ENCODE measurements around the gene GMPS. TPM values are rescaled to one million over a fixed set of nuclear protein-coding genes. Genes with fewer than 3 reads are reported as not detected.

GMPS gene
- total and polyA plus RNA-seq, 10 of the 15 experiments (the other 5 are each of a cell fraction or from before 2014, with no cell fraction given), result 33.2 to 143 (median 79.0) TPM

- in situ Hi-C loops (cut with MboI), result no loop called here
- CTCF ChIA-PET, result interaction anchor here (0.9 kb wide), 1 partner anchor 23 kb away, joined by 3 read pairs; no protein-coding TSS in a partner anchor
- Histone ChIP-seq H3K4me2 (ENCODE audit: control insufficient read depth, insufficient read depth) (no peak overlapping the region), H3K27me3 (replicated peaks in 1 of 2; ENCODE audit: control insufficient read depth in 2 of 2, insufficient read depth in 2 of 2, low read length in 1 of 2) (no peaks in the 10 kb centered on the region), H3K4me1 (ENCODE audit: control insufficient read depth, insufficient read depth, low read length) (no peaks in the 10 kb centered on the region), H3K79me2 (ENCODE audit: control insufficient read depth, insufficient read depth, low read length) (no peaks in the 10 kb centered on the region), H3K27ac (ENCODE audit: control insufficient read depth, insufficient read depth) (no peak overlapping the region), H2AFZ (ENCODE audit: control insufficient read depth, low read depth, low read length) (no peak overlapping the region), H3K36me3 (ENCODE audit: control insufficient read depth in 2 of 2, insufficient read depth in 2 of 2, low read length in 1 of 2) (no peaks in the 10 kb centered on the region; a peak in 1 of 4 replicates), H4K20me1 (ENCODE audit: control insufficient read depth, insufficient read depth) (no peaks in the 10 kb centered on the region), H3K4me3 (no peak overlapping the region), H3K9me3 (replicated peaks; ENCODE audit: control insufficient read depth, insufficient read depth, low read length) (no peaks in the 10 kb centered on the region), H3K9ac (ENCODE audit: control insufficient read depth, insufficient read depth, low read length) (no peak overlapping the region)
- RAD21 ChIA-PET (ENCODE audit: unreplicated experiment), result no interaction called here
- BruUV-seq (replicated peaks), result no TSS peak
- intact Hi-C loops (cut with micrococcal nuclease; ENCODE audit: unreplicated experiment), result no loop called here
- WGBS (ENCODE audit: insufficient coverage, insufficient replicate concordance, low lambda C conversion rate, missing lambda C conversion rate), result 98% methylated on average over 2 of the region's 2 CpGs
- POLR2A ChIA-PET, result no interaction called here
- TF ChIP-seq BACH1 (IDR thresholded peaks at IDR 0.05; ENCODE audit: borderline replicate concordance), result no peak
- TF ChIP-seq HDAC2 (IDR thresholded peaks at IDR 0.05), result no peak
- TF ChIP-seq SREBF1 (IDR thresholded peaks at IDR 0.05; ENCODE audit: low read length), result no peak
- no peak for TF ChIP-seq TCF7 (IDR thresholded peaks at IDR 0.05; ENCODE audit: borderline replicate concordance)
- no peak for TF ChIP-seq RUNX3 (IDR thresholded peaks at IDR 0.05; ENCODE audit: low read length)
- no peak for TF ChIP-seq BMI1 (IDR thresholded peaks at IDR 0.05; ENCODE audit: borderline replicate concordance)
- no peak for TF ChIP-seq WRNIP1 (IDR thresholded peaks at IDR 0.05; ENCODE audit: borderline replicate concordance, low read depth, low read length)
- TF ChIP-seq USF1 (IDR thresholded peaks at IDR 0.05; ENCODE audit: borderline replicate concordance, extremely low read length, insufficient read depth, low read depth, low read length), result no peak
- TF ChIP-seq CEBPB (IDR thresholded peaks at IDR 0.05; ENCODE audit: borderline replicate concordance in 1 of 2, low read depth in 2 of 2, low read length in 2 of 2), result no peak
- TF ChIP-seq NKRF (conservative IDR thresholded peaks at IDR 0.05), result no peak
- TF ChIP-seq ATF7 (IDR thresholded peaks at IDR 0.05; ENCODE audit: low read depth), result no peak
- SMC1A ChIA-PET (ENCODE audit: uncharacterized antibody, unreplicated experiment), result interaction anchor here (1.7 kb wide), 1 partner anchor 15 kb away, joined by 4 read pairs; no protein-coding TSS in a partner anchor
- DNase-seq (ENCODE audit: low read depth, low spot score) (no peak), FAIRE-seq (no peak), ATAC-seq (no peak)
Observed at GRCh38 chr3:155944081-155944480, 73.6 kb downstream of the GMPS start.

Data from GM12878 (cell line).